ENCODE results near the gene KIAA0040.

KIAA0040 gene

DNA sequence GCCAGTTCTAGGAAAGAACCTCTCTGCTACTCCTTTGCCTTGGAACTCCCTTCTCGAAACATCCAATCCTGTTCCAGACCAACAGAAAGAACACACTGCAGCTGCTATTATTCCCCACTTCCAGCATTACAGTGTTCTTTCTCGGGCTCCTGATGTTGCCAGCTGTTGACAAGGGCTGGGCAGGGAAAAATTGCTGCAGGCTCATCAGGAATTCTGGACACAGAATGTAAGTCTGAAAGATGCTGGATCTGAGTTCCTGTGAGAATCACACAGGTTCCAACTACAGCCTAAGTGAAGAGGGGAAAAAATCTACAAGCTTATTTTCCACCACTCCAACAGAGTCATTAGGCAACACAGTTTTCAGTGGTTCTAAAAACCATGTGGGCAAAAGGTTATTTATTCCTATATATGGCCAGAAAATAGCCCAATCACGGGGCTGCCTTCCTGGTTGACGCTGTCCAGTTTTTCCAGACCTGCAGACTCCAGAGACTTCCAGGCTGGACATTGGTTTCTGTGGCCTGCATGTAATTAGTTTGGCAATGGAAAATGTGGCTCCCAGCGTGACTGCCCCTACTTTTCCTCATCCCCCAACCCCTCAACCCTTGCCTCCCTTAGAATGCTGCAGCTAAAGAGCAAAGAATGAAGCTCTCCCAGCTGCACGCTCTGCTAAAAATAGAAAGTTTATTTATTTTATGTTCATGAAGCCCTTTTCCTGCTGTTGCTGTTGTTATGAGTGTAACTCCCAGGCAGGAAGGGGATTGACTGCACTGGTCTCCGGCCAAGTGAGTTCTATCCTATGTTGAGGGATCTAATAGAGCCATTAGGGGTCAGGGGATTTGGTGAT lies 8.3 kb upstream of the KIAA0040 start:
- DNase-seq: no peak

- no peak for DNase-seq
Measured at GRCh38 chr1:175198332-175198731, 5.8 kb upstream of the KIAA0040 start.

- no peak for DNase-seq
Measured at GRCh38 chr1:175197531-175197930, 5.0 kb upstream of the KIAA0040 start.

- no peak for DNase-seq
Measured at GRCh38 chr1:175195798-175196197, 3.2 kb upstream of the KIAA0040 start.

DNA sequence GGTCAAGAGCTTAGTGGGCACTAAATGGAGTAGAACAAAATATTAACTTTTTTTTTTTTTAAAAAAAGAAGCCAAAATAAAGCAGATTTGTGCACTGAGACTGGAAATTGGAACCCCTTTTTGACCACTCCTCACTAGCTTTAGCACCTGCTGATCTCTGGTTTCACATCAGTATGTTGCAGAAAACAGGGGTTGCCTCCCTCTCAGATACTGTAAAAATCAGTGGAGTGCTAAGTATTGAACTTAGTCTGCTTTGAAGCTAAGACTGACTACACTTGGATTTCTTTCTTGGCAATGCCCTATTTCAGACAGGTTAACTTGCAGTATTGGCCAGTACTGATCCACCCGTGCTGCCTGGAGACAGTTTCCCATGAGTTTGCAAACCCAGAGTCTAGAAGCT lies 2.7 kb upstream of the KIAA0040 start:
- DNase-seq: no peak

DNA sequence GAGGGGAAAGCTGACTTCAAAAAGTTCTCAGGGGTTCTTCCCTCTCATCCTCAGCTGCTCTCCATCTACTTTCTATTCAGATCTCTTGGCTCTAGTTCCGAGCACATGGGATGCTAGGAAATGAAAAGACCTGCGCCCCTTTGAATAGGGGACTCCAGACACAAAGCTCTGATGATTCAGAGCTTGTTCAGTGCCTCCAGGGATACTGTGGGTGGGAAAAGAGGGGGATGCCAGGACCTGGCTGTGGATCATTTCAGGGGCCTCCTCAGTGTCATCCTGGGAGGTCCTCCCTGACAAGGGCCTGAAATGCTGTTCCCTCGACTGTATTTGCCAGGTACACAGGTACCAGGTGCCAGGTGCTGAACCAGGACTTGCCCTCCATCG lies 943 bp upstream of the KIAA0040 start:
- no peak for DNase-seq

DNA sequence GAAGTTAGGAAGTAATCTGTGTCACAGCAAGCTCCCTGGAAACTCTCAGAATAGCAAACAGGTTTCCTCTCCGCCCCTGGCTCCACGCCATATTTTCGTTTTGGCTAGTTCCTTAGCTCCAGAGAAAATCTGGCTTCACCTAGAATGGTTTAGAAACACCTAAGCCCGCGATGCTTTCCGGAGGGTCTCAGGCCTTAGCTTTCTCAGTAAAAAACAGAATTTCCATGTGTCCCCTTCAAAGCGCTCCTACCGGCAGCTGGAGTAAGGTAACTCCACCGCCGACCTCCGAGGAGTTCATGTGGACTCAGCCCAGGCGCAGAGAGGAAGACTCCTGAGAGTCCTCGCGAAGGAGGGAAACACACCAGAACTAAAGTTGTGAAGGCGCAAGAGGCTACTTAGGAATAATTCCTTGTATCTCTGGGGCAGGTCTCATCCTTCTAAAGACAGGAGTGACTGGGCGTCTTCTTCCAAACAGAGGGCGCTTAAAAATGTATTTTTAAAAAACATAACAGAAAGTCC lies 406 bp downstream of the KIAA0040 start:
- DNase-seq: peak; percentile 49

- no peak for DNase-seq
Measured at GRCh38 chr1:175191659-175192058, 917 bp downstream of the KIAA0040 start.

- DNase-seq: no peak
Measured at GRCh38 chr1:175188936-175189335, 3.6 kb downstream of the KIAA0040 start.

DNA sequence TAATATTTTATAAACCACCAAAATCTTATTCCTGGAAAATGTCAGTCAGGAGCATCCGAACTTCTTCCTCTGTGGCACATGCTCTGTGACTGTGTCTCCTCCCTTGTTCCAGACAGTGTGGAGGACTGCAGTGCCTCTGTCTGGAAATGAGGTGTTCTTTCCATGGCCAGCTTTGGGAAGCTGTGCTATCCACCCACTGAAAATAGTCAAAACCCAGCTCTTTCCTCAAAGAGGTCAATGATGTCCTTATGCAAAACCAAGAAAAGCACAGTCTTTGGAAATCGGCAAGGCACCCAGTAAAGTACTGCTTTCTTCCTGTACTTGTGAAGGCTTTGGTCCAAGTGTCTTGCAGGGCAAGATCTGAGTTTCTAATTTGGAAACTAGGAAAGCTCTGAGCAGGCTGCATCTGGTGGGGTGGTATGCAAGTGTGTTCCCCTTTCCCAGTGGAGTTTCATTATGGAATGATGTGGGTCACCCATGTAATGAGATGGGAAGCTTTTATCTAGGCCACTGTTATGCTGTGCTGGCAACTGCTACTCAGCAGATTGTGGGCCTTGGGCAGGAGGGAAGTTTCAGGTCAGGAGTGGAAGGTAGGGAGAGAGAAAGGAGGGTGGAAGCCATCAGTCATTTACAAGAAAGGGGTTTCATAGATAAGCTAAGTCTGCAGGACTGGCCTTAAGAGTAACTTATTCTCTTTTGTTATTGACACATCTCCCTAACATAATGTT lies 6.0 kb downstream of the KIAA0040 start:
- no peak for DNase-seq

- no peak for DNase-seq
Measured at GRCh38 chr1:175185903-175186302, 6.7 kb downstream of the KIAA0040 start.

- DNase-seq: no peak
Measured at GRCh38 chr1:175183586-175183985, 9.0 kb downstream of the KIAA0040 start.

DNA sequence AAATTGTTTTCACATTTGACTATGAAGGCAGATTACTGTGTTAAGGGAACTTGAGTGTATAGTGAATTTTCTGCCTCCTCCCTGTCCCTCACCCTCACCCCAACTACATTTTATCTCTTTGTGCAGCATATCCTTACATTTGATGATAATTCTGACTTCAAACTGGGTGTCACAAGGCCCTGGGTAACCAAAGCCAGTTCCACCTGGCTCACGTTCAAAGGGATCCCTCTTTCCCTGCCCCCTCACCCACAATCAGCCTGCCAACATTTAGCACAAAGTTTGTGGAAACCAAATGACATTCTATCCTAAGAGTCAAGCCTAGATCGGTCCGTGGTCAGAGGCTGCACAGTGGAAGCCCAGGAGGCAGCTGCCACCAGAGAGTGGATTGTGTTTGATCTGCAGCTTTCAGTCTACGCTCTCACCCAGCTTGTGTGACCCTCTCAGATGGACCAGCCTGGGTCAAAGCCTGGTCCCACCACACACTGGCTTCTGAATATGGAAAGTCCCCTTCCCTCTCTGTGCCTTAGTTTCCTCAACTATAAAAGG lies 10.3 kb downstream of the KIAA0040 start:
- no peak for DNase-seq

- DNase-seq: no peak
Measured at GRCh38 chr1:175179837-175180590, 12.6 kb downstream of the KIAA0040 start.

DNA sequence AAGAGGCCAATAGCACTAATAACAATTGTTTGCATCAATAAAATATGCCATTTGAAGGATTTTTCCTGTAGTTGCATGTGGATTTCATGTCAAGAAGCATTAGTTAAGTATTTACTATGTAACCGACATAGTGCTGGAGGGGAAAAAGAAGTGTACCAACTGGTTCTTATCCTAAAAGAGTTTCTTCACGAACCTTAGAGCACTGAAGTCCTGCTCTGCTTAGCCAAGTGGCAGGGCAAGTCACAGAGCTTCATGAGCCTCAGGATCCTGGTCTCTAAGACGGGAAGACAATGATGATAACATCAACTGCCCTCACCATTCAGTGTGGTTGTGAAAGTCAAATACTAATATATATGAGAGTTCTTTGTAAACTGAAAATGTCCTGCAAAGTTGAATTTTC lies 14.1 kb downstream of the KIAA0040 start:
- DNase-seq: no peak

DNA sequence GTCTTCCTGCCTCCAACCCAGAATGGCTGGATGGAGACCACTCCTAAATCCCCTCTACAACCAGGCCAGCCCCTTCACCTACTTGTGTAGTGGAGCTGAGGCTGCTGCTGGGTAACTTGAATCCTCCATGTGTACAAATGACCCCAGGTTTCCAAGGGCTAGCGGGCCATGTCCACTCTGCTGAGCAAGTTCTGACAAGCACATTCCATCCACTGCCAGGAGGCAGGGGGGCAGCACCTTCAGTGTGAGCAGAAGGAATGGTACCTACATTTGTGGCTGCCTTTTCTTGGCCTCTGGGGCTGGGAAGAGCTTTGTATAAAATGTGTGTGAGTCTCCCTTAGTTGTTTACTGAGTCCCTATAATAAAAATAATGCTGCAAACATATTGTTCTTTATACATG lies 14.5 kb downstream of the KIAA0040 start:
- DNase-seq: no peak

DNA sequence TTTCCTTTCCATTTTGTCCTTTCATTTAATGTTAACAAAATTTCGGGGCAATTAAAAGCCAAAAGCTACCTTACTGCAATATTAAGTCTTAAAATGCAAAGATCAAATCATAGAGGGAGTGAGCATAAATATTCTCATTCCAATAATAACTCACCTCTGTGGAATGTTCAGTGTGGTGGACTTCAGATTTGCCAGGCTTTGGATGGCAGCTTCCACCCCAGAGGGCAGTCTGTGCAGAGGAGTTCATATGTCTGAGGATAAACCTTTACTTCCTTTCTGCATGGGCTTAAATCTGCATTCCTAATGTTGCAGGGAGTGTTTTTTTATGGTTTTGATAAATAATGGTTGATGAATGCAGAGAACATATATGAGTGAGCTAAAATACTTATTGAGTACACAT lies 16.3 kb downstream of the KIAA0040 start:
- no peak for DNase-seq

GRCh38 chr1:175174309-175175102 lies 18.1 kb downstream of the KIAA0040 start:
- DNase-seq: no peak

DNA sequence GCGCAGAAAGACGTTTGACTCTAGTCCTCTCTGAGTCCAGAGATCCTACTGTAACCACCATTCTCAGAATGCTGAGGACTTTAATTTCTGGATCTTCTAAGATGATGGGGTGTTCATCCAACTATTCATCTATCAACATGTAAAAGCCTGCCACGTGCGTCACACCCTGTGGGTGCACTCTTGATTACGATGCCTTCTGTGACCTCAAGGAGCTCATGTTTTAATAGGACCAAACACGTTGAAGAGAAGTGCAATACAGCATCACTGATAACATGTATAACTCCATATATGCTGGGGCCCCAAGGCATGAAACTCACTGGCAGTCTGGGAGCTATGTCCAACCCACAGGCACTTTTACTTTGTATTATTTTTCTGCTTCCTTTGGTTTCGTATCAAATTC lies 19.0 kb downstream of the KIAA0040 start:
- DNase-seq: no peak

DNA sequence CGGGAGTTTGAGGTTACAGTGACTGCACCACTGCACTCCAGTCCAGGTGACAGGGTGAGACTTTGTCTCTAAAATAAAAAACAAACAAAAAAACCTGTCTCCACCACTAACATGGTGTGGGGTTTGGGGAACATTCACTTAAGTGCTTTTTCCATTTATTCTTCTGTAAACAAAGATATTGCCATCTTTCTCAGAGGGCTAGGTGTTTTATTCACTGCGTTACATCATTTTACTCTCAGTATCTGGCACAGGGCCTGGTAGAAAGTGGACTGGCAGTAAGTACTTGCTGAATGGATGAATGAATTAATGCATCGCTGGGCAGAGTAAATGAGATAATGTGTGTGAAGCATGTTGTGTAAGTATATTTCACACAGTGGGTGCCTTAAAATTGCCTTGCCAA lies 20.1 kb downstream of the KIAA0040 start:
- DNase-seq: no peak

DNA sequence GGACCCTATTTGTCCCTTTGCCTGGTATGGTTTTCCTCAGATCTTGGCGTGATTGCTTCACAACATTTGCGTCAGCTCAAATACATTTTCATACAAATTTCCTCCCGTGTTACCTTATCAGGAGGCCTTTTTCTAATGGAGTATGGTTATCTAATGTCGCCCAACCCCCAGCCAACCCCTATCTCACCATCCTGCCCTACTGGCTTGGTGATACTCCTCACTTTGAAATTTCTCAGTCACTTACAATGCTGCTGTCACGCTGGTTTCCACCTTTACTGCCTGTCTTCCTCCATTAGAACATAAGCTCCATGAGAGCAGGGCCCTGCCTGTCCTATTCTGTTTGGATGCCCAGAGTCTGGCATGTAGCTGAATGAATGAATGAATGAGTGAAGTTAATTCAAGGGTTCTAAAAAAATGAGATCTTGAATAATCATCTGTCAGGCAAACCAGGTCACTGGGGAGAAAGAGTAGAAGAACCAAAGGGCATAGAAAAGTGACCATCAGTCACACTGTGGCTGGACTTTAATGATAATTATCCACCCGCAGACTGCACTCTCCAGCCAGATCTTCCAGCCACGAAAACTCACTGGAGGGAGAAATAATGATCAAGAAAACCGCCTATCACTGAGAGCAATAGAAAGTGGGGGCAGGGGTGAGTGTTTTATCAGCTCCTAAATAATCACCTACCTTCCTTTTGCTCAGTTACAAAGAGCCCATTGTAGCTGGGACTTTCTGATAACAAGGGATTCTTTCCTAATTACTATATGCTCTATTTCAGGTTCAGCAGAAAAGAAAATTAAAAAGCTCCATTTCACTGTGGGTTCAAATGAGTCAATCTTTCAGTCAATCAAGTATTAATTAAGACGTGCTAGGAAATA lies 21.3 kb downstream of the KIAA0040 start:
- no peak for DNase-seq

Data from COR-L47 (cell line).